Mammary epithelial cell (primary cell): ENCODE results near the gene TYW1.

Source experiments
- EZH2 ChIP-seq: IDR thresholded peaks from 2 replicates; pipeline ENCODE4 v1.6.1; 2012; ENCODE audit warnings: low read length, inconsistent platforms, borderline replicate concordance
- TF ChIP-seq, protein P1 (sequence below), 2 donors: IDR thresholded peaks in 1 of 2; conservative IDR thresholded peaks in 1 of 2; 2 replicates each; pipeline ENCODE4 v1.5.1; 2011 to 2012; ENCODE audit warnings: inconsistent platforms in 2 of 2, low read length in 2 of 2, mild to moderate bottlenecking in 2 of 2, control low read depth in 1 of 2, low read depth in 1 of 2; ENCODE audit not compliant: insufficient read depth in 1 of 2; ENCODE audit errors: extremely low read depth in 1 of 2

GRCh38 chr7:66952343-66953043, 44.1 kb upstream of the TYW1 start:
- TF ChIP-seq, protein P1, sequence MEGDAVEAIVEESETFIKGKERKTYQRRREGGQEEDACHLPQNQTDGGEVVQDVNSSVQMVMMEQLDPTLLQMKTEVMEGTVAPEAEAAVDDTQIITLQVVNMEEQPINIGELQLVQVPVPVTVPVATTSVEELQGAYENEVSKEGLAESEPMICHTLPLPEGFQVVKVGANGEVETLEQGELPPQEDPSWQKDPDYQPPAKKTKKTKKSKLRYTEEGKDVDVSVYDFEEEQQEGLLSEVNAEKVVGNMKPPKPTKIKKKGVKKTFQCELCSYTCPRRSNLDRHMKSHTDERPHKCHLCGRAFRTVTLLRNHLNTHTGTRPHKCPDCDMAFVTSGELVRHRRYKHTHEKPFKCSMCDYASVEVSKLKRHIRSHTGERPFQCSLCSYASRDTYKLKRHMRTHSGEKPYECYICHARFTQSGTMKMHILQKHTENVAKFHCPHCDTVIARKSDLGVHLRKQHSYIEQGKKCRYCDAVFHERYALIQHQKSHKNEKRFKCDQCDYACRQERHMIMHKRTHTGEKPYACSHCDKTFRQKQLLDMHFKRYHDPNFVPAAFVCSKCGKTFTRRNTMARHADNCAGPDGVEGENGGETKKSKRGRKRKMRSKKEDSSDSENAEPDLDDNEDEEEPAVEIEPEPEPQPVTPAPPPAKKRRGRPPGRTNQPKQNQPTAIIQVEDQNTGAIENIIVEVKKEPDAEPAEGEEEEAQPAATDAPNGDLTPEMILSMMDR (conservative IDR thresholded peaks at IDR 0.05 in 1 of 2, IDR thresholded peaks at IDR 0.05 in 1 of 2; ENCODE audit: extremely low read depth in 1 of 2, insufficient read depth in 1 of 2, low read depth in 1 of 2, low read length in 2 of 2), result no peak
- no peak for TF ChIP-seq EZH2
